ENCODE data around the gene USP37. TPM values are rescaled to one million over a fixed set of nuclear protein-coding genes. Genes with fewer than 3 reads are reported as not detected.

The USP37 gene
- 1.9 TPM for polyA plus RNA-seq (2012; ENCODE audit: insufficient read length, low read depth)

GRCh38 chr2:218568190-218569037, at the start of gene USP37, which contains the start of gene CNOT9:
Gene USP37, minus strand, starts transcription at chr2:218568351. Its CDS starts 9,698 bp downstream, at chr2:218558653.
Gene CNOT9, plus strand, starts transcription at chr2:218568839. Its CDS starts 116 bp downstream, at chr2:218568955.
- peak; percentile 38 for TF ChIP-seq TAF1 (IDR thresholded peaks at IDR 0.05; ENCODE audit: borderline replicate concordance, insufficient read depth, low read length)
- peak; percentile 77 for TF ChIP-seq POLR2AphosphoS5 (IDR thresholded peaks at IDR 0.05; ENCODE audit: low read depth, low read length)
- TF ChIP-seq SIN3A (IDR thresholded peaks at IDR 0.05; ENCODE audit: borderline replicate concordance, insufficient read depth, low read length), result peak; percentile 74; the same call in 1 of the 2 replicates
- TF ChIP-seq FOXP2 (optimal IDR thresholded peaks at IDR 0.05; ENCODE audit: borderline replicate concordance, extremely low read depth, extremely low read length, insufficient read depth), result peak; percentile 34
- TF ChIP-seq REST (IDR thresholded peaks at IDR 0.05; ENCODE audit: insufficient read depth in 1 of 2, low read depth in 2 of 2, low read length in 2 of 2), result no peak

- TF ChIP-seq REST (IDR thresholded peaks at IDR 0.05; ENCODE audit: insufficient read depth in 1 of 2, low read depth in 2 of 2, low read length in 2 of 2) (no peak), POLR2AphosphoS5 (IDR thresholded peaks at IDR 0.05; ENCODE audit: low read depth, low read length) (no peak), FOXP2 (optimal IDR thresholded peaks at IDR 0.05; ENCODE audit: borderline replicate concordance, extremely low read depth, extremely low read length, insufficient read depth) (no peak), TAF1 (IDR thresholded peaks at IDR 0.05; ENCODE audit: borderline replicate concordance, insufficient read depth, low read length) (no peak), SIN3A (IDR thresholded peaks at IDR 0.05; ENCODE audit: borderline replicate concordance, insufficient read depth, low read length) (no peak)
Measured at GRCh38 chr2:218615868-218616315, 47.7 kb upstream of the USP37 start.

GRCh38 chr2:218607436-218608115, 39.4 kb upstream of the USP37 start, which contains the start of gene PLCD4:
Gene PLCD4, plus strand, starts transcription at chr2:218607899. Its CDS starts 7,841 bp downstream, at chr2:218615740.
- TF ChIP-seq SIN3A (IDR thresholded peaks at IDR 0.05; ENCODE audit: borderline replicate concordance, insufficient read depth, low read length), result 0 out of 2 replicates have a peak, but pooled peaks have one; percentile 62
- peak; percentile 87 for TF ChIP-seq POLR2AphosphoS5 (IDR thresholded peaks at IDR 0.05; ENCODE audit: low read depth, low read length)
- no peak for TF ChIP-seq FOXP2 (optimal IDR thresholded peaks at IDR 0.05; ENCODE audit: borderline replicate concordance, extremely low read depth, extremely low read length, insufficient read depth)
- 0 out of 4 replicates have a peak, but pooled peaks of 1 of the 2 experiments have one; percentile 17 for TF ChIP-seq REST (IDR thresholded peaks at IDR 0.05; ENCODE audit: insufficient read depth in 1 of 2, low read depth in 2 of 2, low read length in 2 of 2)
- peak; percentile 73; the same call in 1 of the 2 replicates for TF ChIP-seq TAF1 (IDR thresholded peaks at IDR 0.05; ENCODE audit: borderline replicate concordance, insufficient read depth, low read length)

GRCh38 chr2:218605432-218605831, 37.3 kb upstream of the USP37 start:
- no peak for TF ChIP-seq FOXP2 (optimal IDR thresholded peaks at IDR 0.05; ENCODE audit: borderline replicate concordance, extremely low read depth, extremely low read length, insufficient read depth)
- TF ChIP-seq TAF1 (IDR thresholded peaks at IDR 0.05; ENCODE audit: borderline replicate concordance, insufficient read depth, low read length), result no peak
- no peak for TF ChIP-seq SIN3A (IDR thresholded peaks at IDR 0.05; ENCODE audit: borderline replicate concordance, insufficient read depth, low read length)
- TF ChIP-seq POLR2AphosphoS5 (IDR thresholded peaks at IDR 0.05; ENCODE audit: low read depth, low read length), result no peak
- TF ChIP-seq REST (IDR thresholded peaks at IDR 0.05; ENCODE audit: insufficient read depth in 1 of 2, low read depth in 2 of 2, low read length in 2 of 2), result no peak

All from PFSK-1 (cell line).